Measurements from ENCODE around the gene ZNF493.

- no peak for TF ChIP-seq CTCF (IDR thresholded peaks at IDR 0.05)
- no peak for TF ChIP-seq POLR2A (IDR thresholded peaks at IDR 0.05)
Measured at GRCh38 chr19:21434516-21434915, 37.6 kb downstream of the ZNF493 start.

All from vagina (tissue), 2 donors.